ENCODE measurements around the gene NUP54.

DNA sequence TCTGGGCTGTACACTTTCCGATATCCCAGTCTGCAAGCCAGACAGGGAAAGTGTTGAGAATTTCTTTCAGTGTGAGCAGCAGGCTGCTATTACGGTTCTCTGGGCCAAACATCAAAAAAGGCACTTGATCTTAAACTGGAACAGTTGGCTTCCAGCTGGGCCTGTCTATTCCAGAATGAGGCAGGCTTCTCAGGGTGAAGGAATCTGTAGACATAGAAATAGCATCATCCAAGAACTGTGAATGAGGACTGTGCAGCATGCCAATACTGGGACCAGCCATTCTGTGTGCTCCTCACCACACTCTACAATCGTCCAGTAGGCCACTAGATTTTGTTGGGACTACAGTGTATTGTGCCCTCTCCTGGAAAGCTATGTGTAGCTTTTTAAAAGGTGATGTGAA lies 42.5 kb downstream of the NUP54 start:
- TF ChIP-seq, protein P1, sequence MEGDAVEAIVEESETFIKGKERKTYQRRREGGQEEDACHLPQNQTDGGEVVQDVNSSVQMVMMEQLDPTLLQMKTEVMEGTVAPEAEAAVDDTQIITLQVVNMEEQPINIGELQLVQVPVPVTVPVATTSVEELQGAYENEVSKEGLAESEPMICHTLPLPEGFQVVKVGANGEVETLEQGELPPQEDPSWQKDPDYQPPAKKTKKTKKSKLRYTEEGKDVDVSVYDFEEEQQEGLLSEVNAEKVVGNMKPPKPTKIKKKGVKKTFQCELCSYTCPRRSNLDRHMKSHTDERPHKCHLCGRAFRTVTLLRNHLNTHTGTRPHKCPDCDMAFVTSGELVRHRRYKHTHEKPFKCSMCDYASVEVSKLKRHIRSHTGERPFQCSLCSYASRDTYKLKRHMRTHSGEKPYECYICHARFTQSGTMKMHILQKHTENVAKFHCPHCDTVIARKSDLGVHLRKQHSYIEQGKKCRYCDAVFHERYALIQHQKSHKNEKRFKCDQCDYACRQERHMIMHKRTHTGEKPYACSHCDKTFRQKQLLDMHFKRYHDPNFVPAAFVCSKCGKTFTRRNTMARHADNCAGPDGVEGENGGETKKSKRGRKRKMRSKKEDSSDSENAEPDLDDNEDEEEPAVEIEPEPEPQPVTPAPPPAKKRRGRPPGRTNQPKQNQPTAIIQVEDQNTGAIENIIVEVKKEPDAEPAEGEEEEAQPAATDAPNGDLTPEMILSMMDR (IDR thresholded peaks at IDR 0.05): no peak
- TF ChIP-seq POLR2A (IDR thresholded peaks at IDR 0.05): no peak
